Muscle of leg (tissue), 11 donors: Measurements from ENCODE around the gene TARDBP. TPM values are rescaled to one million over a fixed set of nuclear protein-coding genes. Genes with fewer than 3 reads are reported as not detected.
A peak's percentile ranks its signal among the peaks of the same experiment; 100 is the strongest.
"Not testable (repeated sequence)": the region's sequence is repeated elsewhere in the genome, so short reads cannot be mapped to it uniquely, and the experiment has no call there.

ENCODE experiments used
- DNase-seq: peaks from one replicate; pipeline ENCODE4 v3.0.0; 2013
- H3K27ac ChIP-seq: one replicate; pipeline ENCODE4 v1.5.1; 2013; ENCODE audit warnings: mild to moderate bottlenecking, low read length, control low read depth
- H3K27me3 ChIP-seq: one replicate; pipeline ENCODE4 v1.6.1; 2013; ENCODE audit warnings: low read length; ENCODE audit not compliant: control insufficient read depth, insufficient read depth
- H3K36me3 ChIP-seq: one replicate; pipeline ENCODE4 v1.6.1; 2013; ENCODE audit warnings: low read length; ENCODE audit not compliant: control insufficient read depth, insufficient read depth
- H3K4me1 ChIP-seq: one replicate; pipeline ENCODE4 v1.6.1; 2013; ENCODE audit warnings: low read length; ENCODE audit not compliant: control insufficient read depth, insufficient read depth
- H3K4me3 ChIP-seq: one replicate; pipeline ENCODE4 v1.5.1; 2013; ENCODE audit warnings: low read length, control low read depth
- H3K9me3 ChIP-seq: replicated peaks from 2 replicates; pipeline ENCODE4 v1.6.1; 2013; ENCODE audit warnings: low read depth, low read length; ENCODE audit not compliant: control insufficient read depth
- WGBS: methylation state at CpG from one replicate; pipeline ENCODE4 v1.1.5; 2013; ENCODE audit warnings: missing lambda C conversion rate; ENCODE audit not compliant: insufficient coverage; 5-methylcytosine and 5-hydroxymethylcytosine counted together
- polyA plus RNA-seq, 8 donors: library from polyadenylated mRNA; unstranded; fragments of 120-200 nt; gene quantifications; one replicate each; pipeline versions ENCODE4 v1.2.1 to v1.2.3, GENCODE V29; 2013; ENCODE audit warnings: inconsistent platforms in 1 of 8, low replicate concordance in 1 of 8; ENCODE audit not compliant: insufficient read length in 8 of 8, insufficient read depth in 1 of 8
- total RNA-seq: library from RNA; stranded (reverse); fragments of 120-200 nt; gene quantifications from one replicate; pipeline ENCODE4 v1.2.4, GENCODE V29; 2013

Gene TARDBP
- total and polyA plus RNA-seq, 9 donors: 44.3 to 216 (median 201) TPM

DNA sequence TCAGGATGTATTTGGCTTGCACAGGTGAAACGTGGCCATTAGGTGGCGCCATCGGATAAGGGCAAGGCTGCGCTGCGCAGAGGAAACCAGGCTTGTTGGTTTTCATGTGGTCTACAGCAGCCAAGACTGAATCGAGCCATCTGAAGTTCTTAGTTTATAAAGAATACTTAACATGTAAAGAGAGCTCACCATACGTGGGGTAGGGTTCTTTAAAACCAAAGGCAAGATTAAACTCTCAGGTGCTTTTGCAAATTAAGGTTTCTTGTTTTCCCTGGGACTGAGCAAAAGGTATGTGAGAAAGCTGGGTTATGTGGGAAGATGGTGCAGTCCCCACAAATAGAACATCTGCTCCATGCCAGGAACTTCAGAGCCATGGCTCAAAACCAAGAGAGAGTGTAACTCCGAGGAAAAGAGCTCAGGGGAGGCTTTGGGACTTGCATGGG, 25.3 kb downstream of the TARDBP start:
- Histone ChIP-seq H3K27ac (no peak overlapping the region), H3K36me3 (no peaks in the 10 kb centered on the region), H3K4me3 (no peak overlapping the region), H3K4me1 (peaks cover 8% of the 10 kb centered on the region), H3K27me3 (no peaks in the 10 kb centered on the region), H3K9me3 (no peaks in the 10 kb centered on the region)
- 0% methylated on average over 5 of the region's 8 CpGs for WGBS
- peak; percentile 93 for DNase-seq

DNA sequence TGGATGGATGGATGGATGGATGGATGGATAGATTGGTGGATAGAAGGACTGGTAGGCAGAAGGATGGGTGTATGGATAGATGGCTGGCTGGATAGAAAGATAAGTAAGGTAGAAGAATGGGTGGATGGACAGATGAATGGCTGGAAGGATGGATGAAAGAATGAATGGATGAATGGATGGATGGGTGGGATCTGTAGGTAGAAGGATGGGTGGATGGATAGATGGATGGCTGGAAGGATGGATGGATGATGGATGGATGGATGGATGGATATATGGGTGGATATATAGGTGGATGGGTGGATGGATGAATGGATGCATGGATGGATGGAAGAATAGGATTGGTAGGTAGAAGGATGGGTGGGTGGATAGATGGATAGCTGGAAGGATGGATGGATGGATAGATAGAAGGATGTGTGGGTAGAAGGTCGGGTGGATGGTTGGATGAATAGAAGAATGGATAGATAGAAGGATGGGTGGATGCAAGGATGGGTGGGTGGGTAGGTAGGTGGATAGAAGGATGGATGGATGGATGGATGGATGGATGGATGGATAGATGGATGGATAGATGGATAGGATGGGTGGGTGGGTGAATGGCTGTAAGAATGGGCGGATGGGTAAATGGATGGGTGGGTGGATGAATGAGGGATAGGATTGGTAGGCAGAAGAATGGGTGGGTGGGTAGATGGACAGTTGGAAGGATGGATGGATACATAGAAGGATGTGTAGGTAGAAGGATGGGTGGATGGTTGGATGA, 27.1 kb downstream of the TARDBP start:
- Histone ChIP-seq H3K27ac (no peak overlapping the region), H3K4me3 (no peak overlapping the region), H3K36me3 (no peaks in the 10 kb centered on the region), H3K9me3 (no peaks in the 10 kb centered on the region), H3K27me3 (no peaks in the 10 kb centered on the region), H3K4me1 (peaks cover 8% of the 10 kb centered on the region)
- WGBS: 65% methylated on average over 2 of the region's 2 CpGs
- DNase-seq: no peak

DNA sequence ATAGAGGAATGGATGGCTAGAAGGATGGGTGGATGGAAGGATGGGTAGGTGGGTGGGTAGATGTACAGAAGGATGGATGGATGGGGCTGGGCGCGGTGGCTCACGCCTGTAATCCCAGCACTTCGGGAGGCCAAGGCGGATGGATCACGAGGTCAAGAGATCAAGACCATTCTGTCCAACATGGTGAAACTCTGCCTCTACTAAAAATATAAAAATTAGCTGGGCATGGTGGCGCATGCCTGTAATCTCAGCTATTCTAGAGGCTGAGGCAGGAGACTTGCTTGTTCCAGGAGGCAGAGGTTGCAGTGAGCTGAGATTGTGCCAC, 27.6 kb downstream of the TARDBP start:
- not testable (repeated sequence) for H3K36me3 ChIP-seq, H3K4me1 ChIP-seq, H3K27me3 ChIP-seq, H3K4me3 ChIP-seq, H3K27ac ChIP-seq, DNase-seq, H3K9me3 ChIP-seq
- 67% methylated on average over 1 of the region's 7 CpGs for WGBS

DNA sequence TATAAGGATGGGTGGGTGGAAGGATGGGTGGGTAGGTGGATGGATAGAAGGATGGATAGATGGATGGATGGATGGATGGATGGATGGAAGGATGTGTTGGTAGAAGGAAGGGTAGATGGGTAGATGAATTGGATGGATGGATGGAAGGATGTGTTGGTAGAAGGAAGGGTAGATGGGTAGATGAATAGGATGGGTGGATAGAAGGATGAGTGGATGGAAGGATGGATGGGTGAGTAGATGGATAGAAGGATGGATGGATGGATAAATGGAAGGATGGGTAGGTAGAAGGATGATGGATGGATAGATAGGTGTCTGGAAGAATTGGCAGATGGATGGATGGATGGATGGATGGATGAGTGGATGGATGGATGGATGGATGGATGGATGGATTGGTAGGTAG, 28.6 kb downstream of the TARDBP start:
- Histone ChIP-seq H3K27me3 (no peaks in the 10 kb centered on the region), H3K9me3 (no peaks in the 10 kb centered on the region), H3K4me1 (peaks cover 16% of the 10 kb centered on the region), H3K36me3 (no peaks in the 10 kb centered on the region), H3K27ac (no peak overlapping the region), H3K4me3 (no peak overlapping the region)
- no peak for DNase-seq

DNA sequence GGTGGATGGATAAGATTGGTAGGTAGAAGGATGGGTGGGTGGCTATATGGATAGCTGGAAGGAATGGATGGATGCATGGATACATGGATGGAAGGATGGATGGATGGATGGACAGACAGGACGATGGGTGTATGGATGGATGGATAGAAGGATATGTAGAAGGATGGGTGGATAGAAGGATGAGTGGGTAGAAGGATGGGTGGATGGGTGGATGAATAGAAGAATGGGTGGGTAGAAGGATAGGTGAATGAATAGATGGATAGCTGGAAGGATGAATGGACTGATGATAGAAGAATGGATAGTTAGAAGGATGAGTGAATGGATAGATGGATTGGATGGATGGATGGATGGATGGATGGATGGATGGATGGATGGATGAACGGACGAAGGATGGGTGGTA, 29.6 kb downstream of the TARDBP start:
- H3K27me3 ChIP-seq: no peaks in the 10 kb centered on the region
- no peaks in the 10 kb centered on the region for H3K36me3 ChIP-seq
- no peaks in the 10 kb centered on the region for H3K9me3 ChIP-seq
- no peak overlapping the region for H3K27ac ChIP-seq
- H3K4me1 ChIP-seq: peaks cover 20% of the 10 kb centered on the region
- 76% methylated on average over 3 of the region's 3 CpGs for WGBS
- no peak for DNase-seq
- no peak overlapping the region for H3K4me3 ChIP-seq

DNA sequence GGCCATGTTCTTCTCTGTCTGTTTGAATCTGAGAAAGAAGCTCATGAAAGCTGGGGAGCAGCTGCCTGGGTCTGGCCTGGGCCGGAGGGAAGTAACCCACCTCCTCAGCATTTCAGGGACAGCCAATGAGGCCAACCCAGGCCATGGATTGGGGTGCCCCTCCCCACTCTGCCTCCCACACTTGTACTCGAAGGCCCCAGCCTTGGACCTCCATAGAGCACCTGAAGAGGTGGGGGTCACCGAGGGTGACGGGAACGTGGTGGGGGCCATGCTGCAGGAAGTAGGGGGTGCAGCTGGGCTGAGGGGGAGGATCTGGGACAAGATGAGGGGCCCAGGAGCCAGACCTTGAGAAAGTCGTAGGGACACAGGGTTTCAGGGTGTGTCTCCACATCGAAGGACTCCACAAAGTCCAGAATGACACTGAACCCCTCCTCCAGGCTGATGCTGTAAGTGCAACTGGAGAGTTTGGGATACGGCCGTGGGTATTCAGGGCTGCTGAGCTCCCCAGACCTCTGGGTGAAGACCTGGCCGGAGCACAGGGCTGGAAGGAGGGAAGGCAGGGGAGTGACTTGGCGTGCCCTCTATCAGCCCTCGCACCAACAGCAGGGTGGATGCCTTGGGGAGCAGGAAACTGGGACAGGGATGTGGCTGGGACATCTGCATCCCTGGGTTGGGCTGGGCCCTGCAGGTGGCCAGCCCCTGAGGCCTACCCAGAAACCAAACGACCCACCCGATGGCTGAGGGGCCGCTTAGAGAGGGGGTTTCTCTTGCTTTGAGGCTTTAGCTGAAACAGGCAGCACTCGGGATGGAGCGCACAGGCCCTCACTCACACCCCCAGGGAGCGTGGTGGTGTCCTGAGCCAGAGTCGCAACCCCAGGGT, 30.8 kb downstream of the TARDBP start:
- Histone ChIP-seq H3K9me3 (no peaks in the 10 kb centered on the region), H3K4me1 (peaks cover 16% of the 10 kb centered on the region), H3K27me3 (no peaks in the 10 kb centered on the region), H3K27ac (no peak overlapping the region), H3K4me3 (no peak overlapping the region), H3K36me3 (no peaks in the 10 kb centered on the region)
- DNase-seq: no peak
- WGBS: 61% methylated on average over 6 of the region's 19 CpGs

DNA sequence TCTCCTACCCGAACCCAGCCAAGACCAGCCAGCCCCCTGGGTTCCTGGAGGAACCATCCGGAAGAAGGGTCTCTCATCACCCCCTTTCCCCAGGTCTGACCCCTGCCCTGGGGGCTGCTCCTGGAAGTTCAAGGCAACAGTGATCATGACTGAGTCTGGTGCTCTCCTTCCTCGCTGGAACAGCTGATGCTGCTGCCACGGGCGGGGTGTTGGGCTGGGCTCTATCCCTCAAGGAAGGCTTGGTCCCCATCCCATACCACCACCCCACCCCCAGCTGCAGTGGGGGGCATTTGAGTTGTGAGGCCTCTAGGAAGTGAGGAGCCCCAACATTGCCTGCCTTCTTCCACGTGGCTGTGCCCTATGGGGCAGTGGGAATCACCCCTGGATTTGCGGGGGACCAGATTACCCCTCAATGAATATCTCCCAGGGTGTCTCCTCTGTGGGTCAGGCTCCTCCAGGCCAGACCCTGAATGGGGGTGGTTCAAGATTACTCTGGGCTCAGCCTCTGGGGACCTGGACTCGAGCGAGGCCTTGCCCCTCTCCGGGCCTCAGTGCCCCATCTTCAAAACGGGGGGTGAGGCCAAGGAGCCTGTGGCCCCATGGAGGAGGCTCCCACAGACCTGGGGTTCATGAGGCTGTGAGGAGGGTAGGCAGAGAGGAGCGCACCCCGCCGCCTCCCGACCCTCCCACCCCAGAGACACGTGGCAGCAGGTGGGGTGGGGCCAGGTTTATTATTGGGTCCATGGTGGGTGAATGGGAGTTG, 31.8 kb downstream of the TARDBP start:
- no peaks in the 10 kb centered on the region for H3K27me3 ChIP-seq
- 56% methylated on average over 8 of the region's 16 CpGs for WGBS
- no peak overlapping the region for H3K27ac ChIP-seq
- no peak for DNase-seq
- peaks cover 12% of the 10 kb centered on the region for H3K4me1 ChIP-seq
- H3K4me3 ChIP-seq: no peak overlapping the region
- no peaks in the 10 kb centered on the region for H3K36me3 ChIP-seq
- no peaks in the 10 kb centered on the region for H3K9me3 ChIP-seq

DNA sequence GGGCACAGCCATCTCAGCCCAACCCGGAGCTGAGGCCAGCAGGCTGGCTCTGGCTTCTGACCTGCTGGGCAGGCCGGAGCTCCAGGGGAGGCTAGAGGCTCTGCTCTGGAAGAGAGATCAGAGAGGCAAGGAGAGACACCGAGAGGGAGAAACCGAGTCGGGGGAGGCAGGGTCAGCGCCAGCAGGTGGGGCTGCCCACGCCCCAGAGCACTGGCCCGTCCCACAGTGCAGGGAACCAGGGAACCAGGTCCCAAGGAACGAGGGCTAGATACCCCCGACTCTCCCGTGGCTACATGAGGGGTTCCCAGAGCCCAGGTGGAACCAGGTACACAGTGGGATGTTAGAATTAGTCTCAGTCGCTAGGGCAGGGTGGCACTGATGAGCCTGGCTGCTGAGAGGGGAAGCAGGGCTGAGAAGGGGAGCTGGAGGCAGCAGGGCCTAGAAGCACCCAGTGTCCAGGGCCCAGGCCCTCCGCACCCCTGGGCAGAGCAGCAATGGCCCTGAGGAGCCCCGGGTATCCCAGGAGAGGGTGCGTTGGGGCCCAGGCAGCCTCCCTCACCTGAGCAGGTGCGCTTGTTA, 32.5 kb downstream of the TARDBP start:
- Histone ChIP-seq H3K4me3 (no peak overlapping the region), H3K27ac (no peak overlapping the region), H3K4me1 (peaks cover 12% of the 10 kb centered on the region), H3K36me3 (no peaks in the 10 kb centered on the region), H3K9me3 (no peaks in the 10 kb centered on the region), H3K27me3 (no peaks in the 10 kb centered on the region)
- 80% methylated on average over 15 of the region's 16 CpGs for WGBS
- no peak for DNase-seq

DNA sequence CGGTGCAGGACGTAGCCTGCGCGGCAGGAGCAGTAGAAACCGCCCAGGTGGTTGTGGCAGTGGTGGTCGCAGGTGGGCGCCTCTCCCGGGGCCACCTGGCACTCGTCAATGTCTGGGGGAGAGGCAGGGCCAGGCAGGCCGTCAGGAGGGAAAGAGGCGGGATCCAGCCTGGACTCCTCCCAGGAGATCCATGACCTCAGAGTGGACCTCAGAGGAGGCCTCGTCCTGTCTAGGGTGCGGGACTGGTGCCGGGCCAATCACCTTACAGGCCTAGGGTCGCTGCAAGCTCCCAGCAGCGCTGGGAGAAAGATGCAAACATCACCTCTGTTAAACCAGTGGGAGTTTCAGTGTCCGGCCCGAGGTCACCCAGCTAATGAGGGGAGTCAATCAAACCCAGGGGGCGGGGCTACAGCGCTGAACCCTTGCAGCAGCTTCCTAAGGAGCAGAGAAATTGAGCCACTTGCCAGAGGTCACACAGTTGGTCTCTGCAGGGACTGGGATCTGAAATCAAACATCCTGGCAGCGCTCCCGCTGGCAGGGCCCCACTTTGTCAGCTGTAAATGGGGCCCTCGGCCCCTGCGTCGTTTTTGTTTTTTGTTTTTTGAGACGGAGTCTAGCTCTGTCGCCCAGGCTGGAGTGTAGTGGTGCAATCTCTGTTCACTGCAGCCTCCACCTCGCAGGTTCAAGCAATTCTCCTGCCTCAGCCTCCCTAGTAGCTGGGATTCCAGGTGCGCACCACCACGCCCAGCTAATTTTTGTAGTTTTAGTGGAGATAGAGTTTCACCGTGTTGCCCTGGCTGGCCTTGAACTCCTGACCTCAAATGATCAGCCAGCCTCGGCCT, 33.2 kb downstream of the TARDBP start:
- WGBS: 31% methylated on average over 26 of the region's 32 CpGs
- H3K27ac ChIP-seq: no peak overlapping the region
- H3K4me1 ChIP-seq: peaks cover 12% of the 10 kb centered on the region
- no peaks in the 10 kb centered on the region for H3K9me3 ChIP-seq
- no peak for DNase-seq
- H3K4me3 ChIP-seq: no peak overlapping the region
- H3K27me3 ChIP-seq: no peaks in the 10 kb centered on the region
- no peaks in the 10 kb centered on the region for H3K36me3 ChIP-seq
